CD4-positive, alpha-beta T cell treated with Interleukin-6 at 100 ng/mL for 8 hours (primary cell): ENCODE results near the gene MPG.
"Not testable (repeated sequence)": the region's sequence is repeated elsewhere in the genome, so short reads cannot be mapped to it uniquely, and the experiment has no call there.

Experiments
- DNase-seq: peaks from one replicate; pipeline ENCODE4 v3.0.0-alpha.2; 2020; ENCODE audit warnings: mixed read lengths, low spot score

Gene MPG

GRCh38 chr16:112153-112840, 34.3 kb downstream of the MPG start:
- no peak for DNase-seq

- no peak for DNase-seq
These were observed 36.3 kb downstream of the MPG start for GRCh38 chr16:114327-114726.

- DNase-seq: no peak
These were observed 38.0 kb downstream of the MPG start for GRCh38 chr16:116015-116414.

- peak; percentile 57 for DNase-seq
These were observed 39.6 kb downstream of the MPG start for GRCh38 chr16:117379-118365.

- DNase-seq: no peak
These were observed 40.8 kb downstream of the MPG start for GRCh38 chr16:118857-119256.

GRCh38 chr16:119295-119694, 41.3 kb downstream of the MPG start:
- DNase-seq: no peak

GRCh38 chr16:119835-120491, 41.9 kb downstream of the MPG start:
- DNase-seq: no peak

- DNase-seq: no peak
These were observed 42.7 kb downstream of the MPG start for GRCh38 chr16:120756-121155.

GRCh38 chr16:122361-122760, 44.3 kb downstream of the MPG start:
- no peak for DNase-seq

GRCh38 chr16:123558-124350, 45.7 kb downstream of the MPG start:
- not testable (repeated sequence) for DNase-seq

GRCh38 chr16:125011-125410, 47.0 kb downstream of the MPG start:
- DNase-seq: no peak

GRCh38 chr16:129075-129474, 51.0 kb downstream of the MPG start:
- DNase-seq: no peak

GRCh38 chr16:130533-131173, 52.6 kb downstream of the MPG start:
- no peak for DNase-seq

- no peak for DNase-seq
These were observed 54.1 kb downstream of the MPG start for GRCh38 chr16:132120-132519.

- DNase-seq: no peak
These were observed 55.7 kb downstream of the MPG start for GRCh38 chr16:133716-134115.
